HG03139 (cell line): Measurements from ENCODE around the gene PLEKHA5.
"Not testable (repeated sequence)": the region's sequence is repeated elsewhere in the genome, so short reads cannot be mapped to it uniquely, and the experiment has no call there.

Experiments used
- ATAC-seq: cut with Tn5 transposase; IDR thresholded peaks from one replicate; pipeline ENCODE4 v1.9.1; 2021; ENCODE audit not compliant: unreplicated experiment

PLEKHA5 gene

GRCh38 chr12:19263672-19264071, 134.1 kb downstream of the PLEKHA5 start:
- ATAC-seq, result no peak

- ATAC-seq, result no peak
Measured at GRCh38 chr12:19273482-19274330, 144.2 kb downstream of the PLEKHA5 start.

GRCh38 chr12:19276767-19277166, 147.2 kb downstream of the PLEKHA5 start:
- ATAC-seq, result no peak

GRCh38 chr12:19277711-19278110, 148.2 kb downstream of the PLEKHA5 start:
- no peak for ATAC-seq

- ATAC-seq, result no peak
Measured at GRCh38 chr12:19278407-19278806, 148.9 kb downstream of the PLEKHA5 start.

GRCh38 chr12:19282133-19282699, 152.7 kb downstream of the PLEKHA5 start:
- ATAC-seq, result no peak

- ATAC-seq, result no peak
Measured at GRCh38 chr12:19284658-19285057, 155.1 kb downstream of the PLEKHA5 start.

GRCh38 chr12:19285793-19286448, 156.4 kb downstream of the PLEKHA5 start:
- ATAC-seq, result no peak

GRCh38 chr12:19287302-19287701, 157.8 kb downstream of the PLEKHA5 start:
- ATAC-seq, result no peak

- no peak for ATAC-seq
Measured at GRCh38 chr12:19288161-19288560, 158.6 kb downstream of the PLEKHA5 start.

GRCh38 chr12:19288603-19289244, 159.2 kb downstream of the PLEKHA5 start:
- no peak for ATAC-seq

- no peak for ATAC-seq
Measured at GRCh38 chr12:19298836-19299605, 169.5 kb downstream of the PLEKHA5 start.

GRCh38 chr12:19299765-19300164, 170.2 kb downstream of the PLEKHA5 start:
- no peak for ATAC-seq

- no peak for ATAC-seq
Measured at GRCh38 chr12:19301223-19301622, 171.7 kb downstream of the PLEKHA5 start.

- no peak for ATAC-seq
Measured at GRCh38 chr12:19301688-19302087, 172.2 kb downstream of the PLEKHA5 start.

GRCh38 chr12:19302100-19302640, 172.6 kb downstream of the PLEKHA5 start:
- no peak for ATAC-seq

- no peak for ATAC-seq
Measured at GRCh38 chr12:19303496-19303895, 174.0 kb downstream of the PLEKHA5 start.

- no peak for ATAC-seq
Measured at GRCh38 chr12:19304149-19304750, 174.7 kb downstream of the PLEKHA5 start.

- ATAC-seq, result not testable (repeated sequence)
Measured at GRCh38 chr12:19305621-19306020, 176.1 kb downstream of the PLEKHA5 start.

- ATAC-seq, result no peak
Measured at GRCh38 chr12:19306366-19306765, 176.8 kb downstream of the PLEKHA5 start.
